H1 (cell line): ENCODE measurements around the gene TK2. TPM values are rescaled to one million over a fixed set of nuclear protein-coding genes. Genes with fewer than 3 reads are reported as not detected.

Experiments
- CHD2 ChIP-seq: IDR thresholded peaks from 2 replicates; pipeline ENCODE4 v1.6.1; 2012; ENCODE audit warnings: low read length, improper control_type of control experiment
- polyA plus RNA-seq, 7 experiments: library from polyadenylated mRNA; depleted of rRNA in 3 of 7; stranded (reverse) in 5 of 7; unstranded in 2 of 7; fragments of >200 nt in 5 of 7; fragments of 200-250 nt in 2 of 7; gene quantifications; 1 replicate in 5 of 7; 2 replicates in 1 of 7; 4 replicates in 1 of 7; pipeline versions ENCODE4 v1.2.1 to v1.2.3, GENCODE V29; 2011 to 2013; ENCODE audit warnings: missing spikeins in 2 of 7, mixed read lengths in 2 of 7
- total RNA-seq: library from RNA; stranded (reverse); fragmentation: NEBNext Ultra II Directional; extraction: Animal tissue kit (Norgen Biotek cat#: 25700); gene quantifications from 2 replicates; pipeline ENCODE4 v1.2.1, GENCODE V29; 2021

The TK2 gene
- total and polyA plus RNA-seq, 2 of the 8 experiments (the other 6 are each of a cell fraction or from before 2014, with no cell fraction given), result 2.7 to 3.6 TPM

- no peak for TF ChIP-seq CHD2
Observed at GRCh38 chr16:66489818-66490217, 60.1 kb downstream of the TK2 start (continued).
